GM19239 (cell line): ENCODE measurements around the gene TIMM23B.
"Not testable (repeated sequence)": the region's sequence is repeated elsewhere in the genome, so short reads cannot be mapped to it uniquely, and the experiment has no call there.

Experiments
- DNase-seq: peaks from one replicate; pipeline ENCODE4 v3.0.0; 2011; ENCODE audit warnings: low spot score; ENCODE audit not compliant: insufficient read length
- FAIRE-seq: peaks from 2 replicates; lab custom pipeline; 2011; peaks lifted over from hg19 to GRCh38; lab: Jason Lieb, UNC

Gene TIMM23B, protein sequence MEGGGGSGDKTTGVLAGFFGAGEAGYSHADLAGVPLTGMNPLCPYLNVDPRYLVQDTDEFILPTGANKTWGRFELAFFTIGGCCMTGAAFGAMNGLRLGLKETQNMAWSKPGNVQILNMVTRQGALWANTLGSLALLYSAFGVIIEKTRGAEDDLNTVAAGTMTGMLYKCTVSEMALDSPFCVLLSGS

GRCh38 chr10:49941447-49942338, at the start of gene TIMM23B, which contains the start of gene PARG:
Gene TIMM23B (plus strand): TSS chr10:49942053. CDS start chr10:49942195, 142 bp downstream.
Gene PARG (minus strand): TSS chr10:49942027. CDS start chr10:49941725, 302 bp downstream.
- DNase-seq (peak; percentile 15), FAIRE-seq (peak; percentile 90)

DNA sequence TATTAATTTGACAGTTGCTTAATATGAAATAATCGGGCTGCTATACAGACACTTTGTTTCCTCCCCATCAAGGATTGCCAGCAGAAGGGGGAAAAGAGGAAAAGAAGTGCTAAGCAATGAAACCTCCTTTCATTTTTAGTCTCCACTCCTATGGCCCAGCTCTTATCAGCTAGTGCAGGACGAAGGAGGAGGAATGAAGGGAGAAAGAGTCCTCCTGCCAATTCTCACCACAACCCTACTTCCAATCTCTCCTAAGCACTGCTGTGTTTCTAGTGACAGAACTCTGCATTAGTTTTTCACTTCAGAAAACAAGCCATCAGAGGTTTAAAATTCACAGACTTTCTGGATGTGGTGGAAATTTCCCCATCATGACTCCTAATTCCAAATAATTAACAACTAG, 41.9 kb upstream of the TIMM23B start:
- FAIRE-seq, DNase-seq: not testable (repeated sequence)

- not testable (repeated sequence) for DNase-seq, FAIRE-seq
These were observed 41.4 kb upstream of the TIMM23B start for GRCh38 chr10:49900406-49900805.

DNA sequence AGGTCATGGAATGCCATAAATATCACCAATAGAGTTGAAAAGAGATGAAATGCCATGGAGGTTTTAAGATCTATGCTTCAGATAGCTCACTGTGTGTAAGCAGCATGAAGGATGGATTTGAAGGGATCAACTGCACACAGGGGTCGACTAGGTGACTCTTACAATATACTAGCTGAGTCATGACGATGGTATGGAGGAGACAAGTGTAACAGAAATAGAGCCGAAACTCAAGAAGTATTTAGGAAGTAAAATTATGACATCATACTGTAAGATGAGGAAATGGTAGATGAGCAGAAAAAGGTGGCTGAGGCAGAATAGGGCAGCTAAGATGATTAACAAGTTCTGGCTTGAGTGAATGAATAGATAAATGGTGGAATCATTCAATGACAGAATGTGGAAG, 38.0 kb upstream of the TIMM23B start:
- not testable (repeated sequence) for DNase-seq, FAIRE-seq

GRCh38 chr10:49908290-49909080, 33.4 kb upstream of the TIMM23B start:
- FAIRE-seq, DNase-seq: not testable (repeated sequence)

- DNase-seq, FAIRE-seq: not testable (repeated sequence)
These were observed 31.6 kb upstream of the TIMM23B start for GRCh38 chr10:49910295-49910694.

GRCh38 chr10:49916451-49916850, 25.4 kb upstream of the TIMM23B start:
- FAIRE-seq, DNase-seq: not testable (repeated sequence)

DNA sequence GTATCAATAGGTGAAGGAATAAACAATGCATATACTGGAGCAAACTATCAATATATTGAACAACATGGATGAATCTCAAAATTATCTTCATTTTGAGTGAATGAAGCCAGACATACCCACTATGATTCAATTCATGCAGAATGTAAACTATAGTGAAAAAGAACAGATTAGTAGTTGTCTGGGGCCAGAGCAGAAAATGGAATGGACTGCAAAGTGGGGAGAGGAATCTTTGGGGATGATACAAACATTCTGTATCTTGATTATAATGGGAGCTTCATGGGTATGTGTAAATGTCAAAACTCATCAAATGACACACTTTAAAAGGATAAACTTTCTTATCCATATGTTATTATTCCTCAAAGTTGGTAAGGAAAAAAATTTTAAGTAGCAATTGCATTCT, 23.9 kb upstream of the TIMM23B start:
- not testable (repeated sequence) for DNase-seq, FAIRE-seq

DNA sequence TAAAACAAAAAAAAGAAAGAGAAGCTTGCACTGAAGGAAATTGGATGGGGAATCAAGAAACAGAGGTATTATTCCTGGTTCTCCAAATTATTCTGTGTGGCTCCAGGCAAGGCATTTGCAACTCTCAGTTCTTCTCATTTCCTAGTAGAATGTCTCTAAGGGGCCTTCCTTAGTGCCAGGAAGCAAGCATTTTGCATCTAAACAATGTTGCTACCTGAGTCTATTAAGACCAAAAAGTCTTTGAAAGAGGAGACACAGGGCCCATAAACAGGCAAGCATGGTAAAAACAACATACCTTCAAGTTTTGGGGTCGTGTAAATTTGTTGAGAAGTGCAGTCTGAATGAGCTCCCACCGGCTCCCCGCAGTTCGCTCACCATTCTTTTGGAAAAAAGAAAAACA, 19.8 kb upstream of the TIMM23B start:
- DNase-seq, FAIRE-seq: not testable (repeated sequence)

- not testable (repeated sequence) for DNase-seq, FAIRE-seq
These were observed 18.3 kb upstream of the TIMM23B start for GRCh38 chr10:49923572-49923971.

- not testable (repeated sequence) for FAIRE-seq, DNase-seq
These were observed 10.6 kb upstream of the TIMM23B start for GRCh38 chr10:49931276-49931675.

DNA sequence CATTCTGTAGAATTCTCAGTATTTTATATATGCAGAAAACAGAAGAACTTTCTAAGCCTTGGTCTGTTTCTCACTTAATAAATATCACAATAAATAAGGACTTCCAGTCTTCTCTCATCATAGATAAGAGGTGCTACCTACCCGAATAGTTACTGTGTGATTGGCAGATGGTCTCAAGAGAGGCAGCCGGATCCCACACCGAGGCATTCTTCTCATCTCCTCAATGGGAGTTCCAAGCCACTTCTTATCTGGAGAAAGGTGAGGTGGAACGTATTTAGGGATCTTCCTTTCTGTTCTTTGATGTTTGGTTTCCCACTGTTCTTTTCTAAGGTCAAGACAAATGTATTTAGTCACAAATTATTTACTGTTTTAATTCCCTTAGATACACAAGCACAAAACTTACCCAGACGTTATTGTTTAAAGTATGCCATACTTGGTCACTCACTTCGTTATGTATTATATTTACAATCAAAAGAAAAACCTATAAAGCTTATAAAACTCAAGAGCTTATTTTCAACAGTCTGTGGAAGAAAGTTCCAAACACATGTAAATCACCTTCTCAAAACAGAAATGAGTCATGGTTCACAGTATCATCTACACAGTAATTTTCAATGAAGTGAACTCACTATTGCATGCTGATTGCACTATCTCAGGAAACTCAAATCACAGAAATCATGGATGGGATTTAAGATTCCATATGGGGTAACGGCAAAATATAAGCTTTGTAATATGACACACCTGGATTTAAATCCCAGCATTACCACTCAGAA, 9.7 kb upstream of the TIMM23B start:
- not testable (repeated sequence) for FAIRE-seq, DNase-seq

GRCh38 chr10:49942339-49942705, 469 bp downstream of the TIMM23B start:
- FAIRE-seq = peak; percentile 79
- not testable (repeated sequence) for DNase-seq

DNA sequence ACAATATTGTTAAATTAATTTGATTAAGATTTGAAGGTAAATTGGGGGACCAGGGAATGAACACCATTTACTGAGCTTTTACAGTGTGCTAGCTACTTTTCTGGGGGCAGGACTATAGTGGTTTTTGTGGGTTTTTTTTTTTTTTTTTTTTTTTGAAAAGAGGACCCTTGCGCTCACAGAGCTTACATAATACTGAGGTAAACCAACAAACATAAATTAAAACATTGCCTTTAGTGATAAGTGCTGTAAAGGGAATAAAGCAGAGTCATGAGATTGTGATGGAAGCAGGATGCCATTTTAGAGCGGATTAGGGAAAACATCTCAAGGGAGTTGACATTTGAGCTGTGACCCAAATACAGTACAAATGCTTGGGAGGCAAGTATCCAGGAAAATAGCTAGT, 1.8 kb downstream of the TIMM23B start:
- not testable (repeated sequence) for FAIRE-seq, DNase-seq

GRCh38 chr10:49948142-49948541, 6.3 kb downstream of the TIMM23B start:
- FAIRE-seq = peak; percentile 35
- DNase-seq = not testable (repeated sequence)

DNA sequence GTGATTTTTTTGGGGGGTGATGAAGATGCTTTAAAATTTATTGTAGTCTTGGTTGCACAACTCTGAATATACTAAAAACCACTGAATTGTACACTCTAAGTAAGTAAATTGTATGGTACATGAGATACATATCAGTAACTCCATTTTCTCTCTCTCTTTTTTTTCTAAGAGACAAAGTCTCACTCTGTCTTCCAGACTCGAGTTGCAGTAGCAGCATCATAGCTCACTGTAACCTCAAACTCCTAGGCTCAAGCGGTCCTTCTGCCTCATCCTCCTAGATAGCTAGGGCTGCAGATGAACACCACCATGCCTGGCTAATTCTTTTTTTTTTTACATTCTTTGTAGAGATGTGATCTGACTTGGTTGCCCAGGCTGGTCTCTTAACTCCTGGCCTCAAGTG, 6.9 kb downstream of the TIMM23B start:
- FAIRE-seq, DNase-seq: not testable (repeated sequence)

DNA sequence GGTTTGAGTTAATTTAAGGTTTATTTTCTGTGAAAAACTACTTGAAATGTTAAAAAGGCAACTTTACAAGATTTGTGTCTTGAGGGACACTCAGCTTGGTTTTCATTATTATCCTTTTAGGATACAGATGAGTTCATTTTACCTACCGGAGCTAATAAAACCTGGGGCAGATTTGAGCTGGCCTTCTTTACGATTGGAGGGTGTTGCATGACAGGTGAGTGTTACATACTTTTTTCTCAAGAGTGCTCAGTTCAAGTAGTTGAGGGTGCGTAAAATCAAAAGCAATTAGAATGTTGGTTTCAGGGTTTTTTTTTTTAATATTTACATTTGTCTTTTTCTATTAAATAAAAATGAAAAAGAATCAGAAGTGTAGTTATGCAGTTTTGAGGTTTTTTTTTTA, 10.2 kb downstream of the TIMM23B start:
- DNase-seq, FAIRE-seq: not testable (repeated sequence)

- FAIRE-seq = not testable (repeated sequence)
These were observed 11.3 kb downstream of the TIMM23B start for GRCh38 chr10:49953122-49953521.

DNA sequence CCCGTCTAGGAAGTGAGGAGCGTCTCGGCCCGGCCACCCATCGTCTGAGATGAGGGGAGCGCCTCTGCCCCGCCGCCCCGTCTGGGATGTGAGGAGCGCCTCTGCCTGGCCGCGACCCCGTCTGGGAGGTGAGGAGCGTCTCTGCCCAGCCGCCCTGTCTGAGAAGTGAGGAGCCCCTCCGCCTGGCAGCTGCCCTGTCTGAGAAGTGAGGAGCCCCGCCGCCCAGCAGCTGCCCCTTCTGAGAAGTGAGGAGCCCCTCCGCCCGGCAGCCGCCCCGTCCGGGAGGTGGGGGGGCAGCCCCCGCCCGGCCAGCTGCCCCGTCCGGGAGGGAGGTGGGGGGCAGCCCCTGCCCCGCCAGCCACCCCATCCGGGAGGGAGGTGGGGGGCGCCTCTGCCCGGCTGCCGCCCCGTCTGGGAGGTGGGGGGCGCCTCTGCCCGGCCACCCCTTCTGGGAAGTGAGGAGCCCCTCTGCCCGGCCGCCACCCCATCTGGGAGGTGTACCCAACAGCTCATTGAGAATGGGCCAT, 28.5 kb downstream of the TIMM23B start:
- DNase-seq, FAIRE-seq: not testable (repeated sequence)

More at GRCh38 chr10:49953122-49953521, 11.3 kb downstream of the TIMM23B start:
- DNase-seq = not testable (repeated sequence)
